ENCODE data around the gene RAD51B.
A peak's percentile ranks its signal among the peaks of the same experiment; 100 is the strongest.
"Not testable (repeated sequence)": the region's sequence is repeated elsewhere in the genome, so short reads cannot be mapped to it uniquely, and the experiment has no call there.

The RAD51B gene

DNA sequence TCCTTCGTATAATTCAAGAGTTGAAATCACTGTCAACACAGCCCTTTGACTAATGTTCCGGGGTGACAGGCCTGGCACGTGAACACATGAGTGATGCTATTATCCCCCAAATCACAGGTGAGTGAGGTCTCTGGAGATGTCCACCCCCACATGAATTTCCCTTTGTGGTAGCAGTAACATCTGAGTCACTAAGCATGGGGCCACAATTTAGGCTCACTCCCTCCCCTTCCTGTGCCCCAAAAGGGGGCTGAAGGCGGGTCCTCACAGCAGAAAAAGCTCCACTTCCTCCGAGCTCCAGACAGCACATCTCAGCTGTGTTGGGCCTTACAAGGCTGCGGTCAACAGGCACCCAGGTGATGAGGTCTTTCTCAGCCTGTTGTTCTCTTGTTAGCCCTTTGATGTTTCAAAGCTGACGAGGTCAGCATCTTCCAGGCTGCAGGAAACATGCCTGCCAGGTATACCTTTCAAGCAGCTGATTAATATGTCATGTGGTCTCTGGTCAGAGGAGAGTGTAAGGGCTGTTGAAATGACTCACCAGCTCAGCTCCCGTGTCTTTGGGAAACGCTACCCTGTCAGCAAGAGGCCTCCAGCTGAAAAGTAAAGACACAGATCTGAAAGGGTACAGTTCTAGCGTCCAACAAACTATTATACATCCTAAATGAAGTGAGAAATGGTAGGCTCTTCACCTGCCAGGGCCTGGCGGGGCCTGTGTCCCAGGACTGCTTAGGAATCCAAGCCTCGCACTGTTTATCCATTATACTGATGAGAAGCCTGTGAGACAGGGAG is 866.0 kb downstream of the RAD51B start:
- no peak for DNase-seq (ENCODE audit: low read depth)

DNA sequence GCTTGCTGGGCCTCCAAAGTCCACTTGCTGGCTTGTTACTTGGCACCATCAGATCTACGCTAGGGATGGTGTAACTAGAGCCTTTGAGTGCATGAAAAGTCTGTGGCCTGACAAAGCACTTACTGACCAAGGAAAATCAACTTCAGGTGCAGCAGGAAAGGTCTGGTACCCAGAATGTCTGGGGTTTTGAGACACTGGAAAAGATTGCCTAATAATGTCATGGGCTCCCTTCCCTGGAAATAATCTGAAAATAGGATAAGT is 866.6 kb downstream of the RAD51B start:
- DNase-seq (ENCODE audit: low read depth) = no peak

DNA sequence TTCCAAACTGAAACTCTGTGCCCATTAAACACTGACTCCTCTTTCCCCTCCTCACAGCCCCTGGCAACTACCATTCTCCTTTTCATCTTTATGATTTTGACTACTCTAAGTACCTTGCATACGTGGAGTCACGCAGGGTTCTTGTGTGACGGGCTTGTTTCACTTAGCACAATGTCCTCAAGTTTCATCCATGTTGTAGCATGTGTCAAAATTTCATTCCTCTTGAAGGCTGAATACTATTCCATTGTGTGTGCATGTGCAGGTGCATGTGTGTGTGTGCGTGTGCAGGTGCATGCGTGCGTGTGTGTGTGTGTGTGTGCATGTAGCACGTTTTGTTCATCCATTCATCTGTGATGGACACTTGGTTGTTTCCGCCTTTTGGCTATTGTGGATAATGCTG is 867.1 kb downstream of the RAD51B start:
- DNase-seq (ENCODE audit: low read depth) = no peak

DNA sequence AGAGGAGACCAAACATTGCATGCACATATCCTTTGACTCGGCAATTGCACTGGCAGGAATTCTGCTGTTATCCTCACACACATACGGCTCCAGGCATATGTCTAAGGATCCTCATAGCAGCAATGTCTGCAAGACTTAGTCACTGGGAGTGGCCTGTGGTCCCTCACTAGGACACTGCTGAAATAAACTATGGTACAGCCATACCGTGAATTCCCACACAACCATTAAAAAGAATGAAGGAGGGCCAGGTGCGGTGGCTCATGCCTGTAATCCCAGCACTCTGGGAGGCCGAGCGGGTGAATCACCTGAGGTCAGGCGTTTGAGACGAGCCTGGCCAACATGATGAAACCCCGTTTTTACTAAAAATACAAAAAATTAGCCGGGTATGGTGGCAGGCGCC is 868.2 kb downstream of the RAD51B start:
- no peak for DNase-seq (ENCODE audit: low read depth)

GRCh38 chr14:68688872-68689371 is 869.3 kb downstream of the RAD51B start:
- DNase-seq (ENCODE audit: low read depth) = peak; percentile 85

GRCh38 chr14:68689511-68689910 is 869.9 kb downstream of the RAD51B start:
- DNase-seq (ENCODE audit: low read depth) = no peak

GRCh38 chr14:68690089-68690958 is 870.7 kb downstream of the RAD51B start:
- DNase-seq (ENCODE audit: low read depth) = no peak

DNA sequence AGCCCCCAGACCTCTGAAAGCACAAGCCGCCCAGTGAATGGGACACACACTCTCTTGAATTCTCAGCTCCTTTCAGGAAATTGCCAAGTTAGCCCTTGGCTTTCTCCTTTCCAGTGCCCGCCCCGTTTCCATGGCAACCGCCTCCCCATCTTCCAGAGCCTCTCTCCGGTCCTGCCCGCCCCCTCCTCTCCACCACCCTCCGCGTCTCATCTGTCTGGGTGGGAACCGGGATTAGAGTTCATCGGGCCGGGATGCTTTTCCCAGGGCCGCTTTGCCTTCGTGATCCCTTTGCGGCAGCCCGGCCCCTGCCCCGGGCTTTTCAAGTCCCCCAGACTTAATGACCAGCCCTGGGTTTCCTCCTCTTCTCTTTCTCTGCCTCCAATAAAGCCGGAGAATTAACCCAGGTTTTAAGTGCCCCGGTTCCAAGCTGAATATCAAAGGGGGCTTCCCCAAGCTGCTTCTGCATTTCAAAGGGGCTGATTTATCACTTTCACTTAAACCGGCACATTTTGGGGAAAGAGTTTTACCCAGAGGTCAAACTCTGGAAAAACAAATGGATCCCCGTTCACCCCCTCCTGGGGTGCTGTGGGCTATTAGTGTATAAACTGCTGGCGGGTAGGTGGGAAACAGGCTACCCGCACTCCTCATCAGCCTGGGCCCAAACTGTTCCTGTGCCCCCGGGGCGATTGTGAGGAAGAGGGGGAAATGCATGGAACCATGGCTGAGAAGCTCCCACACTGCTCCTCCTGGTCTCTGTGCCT is 871.6 kb downstream of the RAD51B start:
- no peak for DNase-seq (ENCODE audit: low read depth)

- DNase-seq (ENCODE audit: low read depth) = no peak
Measured at GRCh38 chr14:68691792-68692118, 872.2 kb downstream of the RAD51B start.

- no peak for DNase-seq (ENCODE audit: low read depth)
Measured at GRCh38 chr14:68692216-68692615, 872.6 kb downstream of the RAD51B start.

DNA sequence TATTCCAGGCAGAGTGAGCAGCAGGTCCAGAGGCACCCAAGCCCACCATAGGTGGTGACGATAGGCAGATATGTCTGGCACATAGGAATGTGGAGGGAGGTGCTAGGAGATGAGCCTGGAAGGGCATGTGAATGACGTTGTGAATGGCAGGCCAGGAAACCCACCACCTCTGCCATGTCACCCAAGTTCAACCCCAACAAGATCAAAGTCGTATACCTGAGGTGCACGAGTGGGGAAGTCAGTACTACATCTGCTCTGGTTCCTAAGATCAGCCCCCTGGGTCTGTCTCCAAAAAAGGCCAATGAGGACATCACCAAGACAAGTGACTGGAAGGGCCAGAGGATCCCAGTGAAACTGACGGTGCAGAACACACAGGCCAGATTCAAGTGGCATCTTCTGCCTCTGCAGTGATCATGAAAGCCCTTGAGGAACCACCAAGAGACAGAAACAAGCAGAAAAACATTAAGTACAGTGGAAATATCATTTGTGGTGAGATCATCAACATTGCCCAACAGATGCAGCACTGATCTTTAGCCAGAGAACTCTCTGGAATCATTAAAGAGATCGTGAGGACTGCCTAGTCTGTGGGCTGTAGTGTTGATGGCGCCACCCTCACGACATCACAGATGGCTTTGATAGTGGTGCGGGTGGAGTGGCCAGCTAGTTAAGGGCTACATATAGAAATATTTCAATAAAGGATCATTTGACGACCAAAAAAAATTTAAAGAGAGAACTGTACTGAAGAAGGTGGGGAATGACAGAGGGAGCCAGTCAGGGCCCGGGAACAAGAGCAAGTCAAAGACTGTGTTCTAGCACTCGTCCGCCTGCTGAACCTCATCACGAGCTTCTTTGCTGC is 873.6 kb downstream of the RAD51B start:
- peak; percentile 67 for DNase-seq (ENCODE audit: low read depth)

- no peak for DNase-seq (ENCODE audit: low read depth)
Measured at GRCh38 chr14:68693926-68694325, 874.3 kb downstream of the RAD51B start.

- no peak for DNase-seq (ENCODE audit: low read depth)
Measured at GRCh38 chr14:68694516-68695235, 875.1 kb downstream of the RAD51B start.

GRCh38 chr14:68695326-68695768 is 875.8 kb downstream of the RAD51B start:
- DNase-seq (ENCODE audit: low read depth) = peak; percentile 97

GRCh38 chr14:68695856-68696255 is 876.3 kb downstream of the RAD51B start:
- no peak for DNase-seq (ENCODE audit: low read depth)

GRCh38 chr14:68696266-68696665 is 876.7 kb downstream of the RAD51B start:
- no peak for DNase-seq (ENCODE audit: low read depth)

- no peak for DNase-seq (ENCODE audit: low read depth)
Measured at GRCh38 chr14:68696721-68697495, 877.3 kb downstream of the RAD51B start.

GRCh38 chr14:68698773-68699172 is 879.2 kb downstream of the RAD51B start:
- not testable (repeated sequence) for DNase-seq (ENCODE audit: low read depth)

GRCh38 chr14:68701001-68701741 is 881.6 kb downstream of the RAD51B start:
- no peak for DNase-seq (ENCODE audit: low read depth)
